HG03103 (cell line): ENCODE results near the gene TMEM38A.
"Not testable (repeated sequence)": the region's sequence is repeated elsewhere in the genome, so short reads cannot be mapped to it uniquely, and the experiment has no call there.

ENCODE experiments used
- ATAC-seq: cut with Tn5 transposase; IDR thresholded peaks from one replicate; pipeline ENCODE4 v1.9.1; 2021; ENCODE audit warnings: low read depth; ENCODE audit not compliant: unreplicated experiment

Gene TMEM38A

DNA sequence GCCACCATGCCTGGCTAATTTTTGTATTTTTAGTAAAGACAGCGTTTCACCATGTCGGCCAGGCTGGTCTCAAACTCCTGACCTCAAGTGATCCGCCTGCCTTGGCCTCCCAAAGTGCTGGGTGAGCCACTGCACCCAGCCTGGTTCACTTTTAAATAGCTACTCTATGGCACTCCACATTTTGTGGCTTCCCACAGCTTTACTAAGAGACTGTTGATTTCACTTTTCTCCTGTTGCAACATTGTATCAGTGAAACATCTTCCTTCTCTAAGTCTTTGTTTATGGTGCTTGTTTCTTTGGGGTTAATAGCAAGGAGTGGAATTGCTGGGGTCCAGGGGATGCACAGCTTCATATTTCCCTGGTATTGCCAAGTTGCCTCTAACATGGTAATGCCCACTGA is 12.3 kb downstream of the TMEM38A start:
- ATAC-seq, result no peak

DNA sequence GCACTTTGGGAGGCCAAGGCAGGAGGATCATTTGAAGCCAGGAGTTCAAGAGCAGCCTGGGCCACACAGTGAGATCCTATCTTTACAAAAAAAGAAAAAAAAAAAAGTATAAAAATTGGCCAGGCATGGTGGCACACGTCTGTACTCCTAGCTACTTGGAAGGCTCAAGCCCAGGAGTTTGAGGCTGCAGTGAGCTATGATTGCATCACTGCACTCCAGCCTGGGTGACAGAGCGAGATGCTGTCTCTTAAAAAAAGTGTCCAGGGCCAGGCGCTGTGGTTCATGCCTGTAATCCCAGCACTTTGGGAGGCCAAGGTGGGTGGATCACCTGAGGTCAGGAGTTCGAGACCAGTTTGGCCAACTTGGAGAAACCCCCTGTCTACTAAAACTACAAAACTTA is 12.9 kb downstream of the TMEM38A start:
- ATAC-seq, result not testable (repeated sequence)

GRCh38 chr19:16676101-16676798 is 15.3 kb downstream of the TMEM38A start:
- no peak for ATAC-seq

- no peak for ATAC-seq
These were observed 16.1 kb downstream of the TMEM38A start for GRCh38 chr19:16677055-16677454.

- ATAC-seq, result no peak
These were observed 17.6 kb downstream of the TMEM38A start for GRCh38 chr19:16678498-16678897.

DNA sequence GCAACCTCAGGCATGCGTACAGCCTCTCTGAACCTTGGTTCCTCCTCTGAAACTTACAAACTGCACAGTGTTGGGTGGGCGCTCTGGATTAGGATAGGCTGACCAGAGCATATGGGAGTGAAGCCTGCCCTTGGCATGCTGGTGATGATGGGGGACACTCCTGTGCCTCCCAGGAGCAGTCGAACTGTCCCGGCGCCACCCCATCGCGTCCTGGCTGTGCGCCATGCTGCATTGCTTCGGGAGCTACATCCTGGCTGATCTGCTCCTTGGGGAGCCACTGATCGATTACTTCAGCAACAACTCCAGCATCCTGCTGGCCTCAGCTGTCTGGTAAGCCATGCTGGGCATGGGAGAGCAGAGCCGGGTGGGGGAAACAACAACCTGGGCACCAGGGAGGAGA is 18.9 kb downstream of the TMEM38A start:
- no peak for ATAC-seq

DNA sequence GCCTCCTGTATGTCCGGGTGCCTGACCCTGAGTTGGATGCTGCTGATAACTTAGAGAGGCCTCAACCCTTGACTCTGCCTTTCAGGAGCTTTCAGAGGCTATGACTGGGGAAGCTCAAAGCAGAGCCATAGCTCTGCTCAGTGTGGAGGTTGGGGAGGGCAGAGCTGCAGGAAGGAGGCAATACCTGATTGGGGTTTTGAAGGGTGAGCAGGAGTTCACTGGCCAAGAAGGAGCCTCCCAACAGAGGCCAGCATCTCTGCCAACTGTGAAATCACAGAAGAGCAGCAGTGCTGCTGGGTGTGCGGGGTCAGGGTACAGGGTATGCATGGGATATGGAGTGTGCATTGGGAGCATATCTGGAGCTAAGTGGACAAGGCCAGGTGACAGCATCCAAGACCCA is 21.6 kb downstream of the TMEM38A start:
- ATAC-seq, result no peak

DNA sequence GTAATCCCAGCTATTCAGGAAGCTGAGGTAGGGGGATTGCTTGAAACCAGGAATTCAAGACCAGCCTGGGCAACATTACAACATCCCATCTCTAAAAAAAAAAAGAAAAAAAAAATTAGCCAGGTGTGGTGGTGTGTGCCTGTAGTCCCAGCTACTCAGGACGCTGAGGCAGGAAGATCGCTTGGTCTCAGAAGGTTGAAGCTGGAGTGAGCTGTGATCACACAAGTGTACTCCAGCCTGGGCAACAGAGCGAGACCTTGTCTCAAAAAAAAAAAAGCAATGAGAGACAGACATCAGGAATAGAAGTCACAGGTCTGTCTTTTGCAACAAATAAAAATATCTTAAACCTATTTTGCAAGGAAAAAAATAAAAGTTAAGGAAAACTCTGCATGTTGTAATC is 23.3 kb downstream of the TMEM38A start:
- ATAC-seq, result no peak

DNA sequence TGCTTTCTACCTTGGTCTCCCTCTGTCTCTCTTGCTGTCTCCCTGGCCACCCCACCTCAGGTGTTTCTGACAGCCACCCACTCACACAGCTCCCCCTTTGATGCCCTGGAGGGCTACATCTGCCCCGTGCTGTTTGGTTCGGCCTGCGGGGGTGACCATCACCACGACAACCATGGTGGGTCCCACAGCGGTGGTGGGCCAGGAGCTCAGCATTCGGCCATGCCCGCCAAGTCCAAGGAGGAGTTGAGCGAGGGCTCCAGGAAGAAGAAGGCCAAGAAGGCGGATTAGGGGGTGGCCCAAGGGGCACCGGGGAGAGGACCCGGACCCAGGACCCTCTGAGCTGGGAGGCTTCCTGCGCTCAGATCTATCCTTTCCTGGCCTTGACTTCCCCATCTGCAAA is 27.1 kb downstream of the TMEM38A start:
- ATAC-seq, result no peak

DNA sequence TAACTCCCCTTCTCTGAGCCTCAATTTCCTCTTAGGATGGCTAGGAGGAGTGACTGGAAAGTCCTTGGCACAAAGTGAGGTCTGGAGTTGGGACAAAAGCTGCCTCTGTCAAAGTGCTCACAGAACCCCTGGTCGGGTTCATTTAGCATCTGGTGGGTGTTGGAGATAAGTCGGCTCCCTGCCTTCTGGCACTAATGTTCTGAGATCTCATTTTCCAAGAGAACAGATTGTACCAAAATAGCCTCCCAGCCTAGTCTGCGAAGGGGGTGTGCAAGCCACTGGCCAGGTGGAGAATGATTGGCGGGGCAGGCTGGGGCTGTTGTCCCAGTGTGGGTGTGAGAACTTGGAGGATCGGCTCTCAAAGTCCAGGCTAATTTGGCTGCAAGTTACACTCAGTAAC is 38.0 kb downstream of the TMEM38A start:
- no peak for ATAC-seq

DNA sequence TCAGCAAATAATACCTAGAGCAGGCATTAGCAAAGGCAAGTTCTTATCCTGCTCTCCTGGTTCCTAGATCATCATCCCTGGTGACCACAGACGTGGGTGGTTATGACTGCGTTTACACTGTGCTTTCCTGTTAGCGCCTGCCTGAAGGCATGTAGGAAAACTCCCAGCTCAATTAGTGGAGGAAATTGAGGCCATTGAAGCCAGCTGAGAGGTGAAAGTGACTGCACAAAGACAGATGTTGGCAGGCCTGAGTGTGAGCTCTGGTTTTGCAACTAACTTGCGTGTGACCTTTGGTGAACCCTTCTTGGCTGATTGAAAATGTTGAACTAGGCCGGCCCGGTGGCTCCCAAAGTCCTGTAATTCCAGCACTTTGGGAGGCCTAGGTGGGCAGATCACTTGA is 41.2 kb downstream of the TMEM38A start:
- ATAC-seq, result no peak

DNA sequence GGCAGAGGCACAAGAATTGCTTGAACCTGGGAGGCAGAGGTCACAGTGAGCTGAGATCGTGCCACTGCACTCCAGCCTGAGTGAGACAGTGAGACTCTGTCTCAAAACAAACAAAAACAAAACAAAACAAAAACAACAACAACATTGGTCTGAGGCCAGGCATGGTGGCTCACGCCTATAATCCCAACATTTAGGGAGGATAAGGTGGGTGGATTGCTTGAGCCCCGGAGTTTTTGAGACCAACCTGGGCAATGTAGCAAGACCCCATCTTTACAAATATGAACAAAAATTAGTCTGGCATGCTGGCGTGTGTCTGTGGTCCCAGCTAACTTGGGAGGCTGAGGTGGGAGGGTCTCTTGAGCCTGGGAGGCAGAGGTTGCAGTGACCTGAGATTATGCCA is 42.7 kb downstream of the TMEM38A start:
- ATAC-seq, result no peak

- ATAC-seq, result not testable (repeated sequence)
These were observed 49.9 kb downstream of the TMEM38A start for GRCh38 chr19:16710870-16711269.

DNA sequence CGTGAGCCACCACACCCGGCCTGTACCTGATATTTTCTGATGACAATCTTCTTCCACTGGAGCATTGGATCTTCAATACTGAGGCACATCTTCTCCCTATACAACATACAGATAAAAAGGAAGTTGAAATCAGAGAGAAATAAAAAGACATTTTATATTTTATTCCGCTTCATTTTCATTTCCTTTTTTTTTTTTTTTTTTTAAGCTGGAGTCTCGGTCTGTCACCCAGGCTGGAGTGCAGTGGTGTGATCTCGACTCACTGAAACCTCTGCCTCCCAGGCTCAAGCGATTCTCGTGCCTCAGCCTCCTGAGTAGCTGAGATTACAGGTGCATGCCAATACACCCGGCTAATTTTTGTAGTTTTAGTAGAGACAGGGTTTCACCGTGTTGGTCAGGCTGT is 51.4 kb downstream of the TMEM38A start:
- not testable (repeated sequence) for ATAC-seq

DNA sequence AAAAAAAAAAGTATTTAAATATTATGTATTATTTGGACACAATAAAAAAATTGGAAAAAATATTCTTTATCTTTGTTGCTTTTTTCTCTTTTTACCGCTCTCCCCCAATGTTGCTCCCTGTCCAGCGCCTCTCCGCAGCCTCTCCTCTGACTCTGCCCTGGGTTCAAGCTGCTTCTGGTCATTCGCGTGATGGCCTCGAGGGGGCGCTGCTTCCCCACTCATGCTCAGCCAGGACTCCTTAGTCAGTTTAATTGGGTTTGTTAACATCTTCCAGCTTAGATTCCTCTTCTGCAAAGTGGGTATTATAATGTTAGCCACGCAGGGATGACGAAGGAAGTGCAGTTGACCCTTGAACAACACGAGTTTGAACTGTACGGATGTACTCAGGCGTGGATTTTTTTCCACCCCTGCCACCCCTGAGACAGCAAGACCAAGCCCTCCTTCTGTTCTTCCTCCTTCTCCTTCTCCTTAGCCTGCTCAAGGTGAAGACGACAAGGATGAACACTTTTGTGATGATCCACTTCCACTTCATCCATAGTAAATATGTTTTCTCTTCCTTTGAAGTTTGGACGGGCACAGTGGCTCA is 53.9 kb downstream of the TMEM38A start:
- no peak for ATAC-seq

- no peak for ATAC-seq
These were observed 54.7 kb downstream of the TMEM38A start for GRCh38 chr19:16715611-16716010.

DNA sequence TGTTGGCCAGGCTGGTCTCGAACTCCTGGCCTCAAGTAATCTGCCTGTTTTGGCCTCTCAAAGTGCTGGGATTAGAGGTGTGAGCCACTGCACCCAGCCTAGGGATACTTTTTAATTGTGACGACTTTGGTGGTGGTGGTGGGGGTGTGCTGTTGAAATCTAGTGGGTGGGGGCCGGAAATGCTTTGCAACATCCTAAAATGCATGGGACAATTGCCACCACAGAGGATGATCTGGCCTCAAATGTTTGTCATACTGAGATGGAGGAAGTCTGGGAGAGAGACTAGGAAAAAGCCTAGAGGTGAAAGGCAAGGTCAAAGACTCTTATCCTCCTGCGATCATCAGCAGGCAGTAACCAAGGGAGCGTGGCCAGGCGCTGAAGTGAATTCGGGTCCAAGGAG is 60.1 kb downstream of the TMEM38A start:
- ATAC-seq, result no peak

GRCh38 chr19:16722591-16722990 is 61.7 kb downstream of the TMEM38A start:
- no peak for ATAC-seq

- ATAC-seq, result no peak
These were observed 66.0 kb downstream of the TMEM38A start for GRCh38 chr19:16726916-16727315.

GRCh38 chr19:16735650-16736266 is 74.8 kb downstream of the TMEM38A start:
- not testable (repeated sequence) for ATAC-seq

- ATAC-seq, result no peak
These were observed 75.8 kb downstream of the TMEM38A start for GRCh38 chr19:16736709-16737108.

GRCh38 chr19:16737911-16738310 is 77.0 kb downstream of the TMEM38A start:
- no peak for ATAC-seq
